Measurements from ENCODE around the gene ZNF665.
"Not testable (repeated sequence)": the region's sequence is repeated elsewhere in the genome, so short reads cannot be mapped to it uniquely, and the experiment has no call there.

Gene ZNF665

GRCh38 chr19:53192771-53193534 is at the start of gene ZNF665:
Gene ZNF665, minus strand, starts transcription at chr19:53193358. Its CDS starts 10,460 bp downstream, at chr19:53182898.
- DNase-seq, result peak; percentile 87 to 89

DNA sequence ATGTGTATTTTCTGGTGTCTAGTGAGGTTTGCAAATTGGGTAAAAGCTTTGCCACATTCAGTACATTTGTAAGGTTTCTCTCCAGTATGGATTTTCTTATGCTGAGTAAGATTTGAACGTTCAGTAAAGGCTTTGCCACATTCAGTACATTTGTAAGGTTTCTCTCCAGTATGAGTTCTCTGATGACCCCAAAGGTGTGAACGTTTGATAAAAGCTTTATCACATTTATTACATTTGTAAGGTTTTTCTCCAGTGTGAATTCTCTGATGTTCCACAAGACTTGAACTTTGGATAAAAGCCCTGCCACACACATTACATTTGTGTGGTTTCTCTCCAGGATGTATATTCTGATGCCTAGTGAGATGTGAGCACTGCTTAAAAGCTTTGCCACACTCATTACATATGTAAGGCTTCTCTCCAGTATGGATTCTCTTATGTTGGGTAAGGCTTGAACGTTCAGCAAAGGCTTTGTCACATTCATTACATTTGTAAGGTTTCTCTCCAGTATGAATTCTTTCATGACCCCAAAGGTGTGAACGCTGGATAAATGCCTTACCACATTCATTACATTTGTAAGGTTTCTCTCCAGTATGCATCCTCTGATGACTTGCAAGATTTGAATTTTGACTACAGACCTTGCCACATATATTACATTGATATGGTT is 44.1 kb upstream of the ZNF665 start:
- no peak for DNase-seq

DNA sequence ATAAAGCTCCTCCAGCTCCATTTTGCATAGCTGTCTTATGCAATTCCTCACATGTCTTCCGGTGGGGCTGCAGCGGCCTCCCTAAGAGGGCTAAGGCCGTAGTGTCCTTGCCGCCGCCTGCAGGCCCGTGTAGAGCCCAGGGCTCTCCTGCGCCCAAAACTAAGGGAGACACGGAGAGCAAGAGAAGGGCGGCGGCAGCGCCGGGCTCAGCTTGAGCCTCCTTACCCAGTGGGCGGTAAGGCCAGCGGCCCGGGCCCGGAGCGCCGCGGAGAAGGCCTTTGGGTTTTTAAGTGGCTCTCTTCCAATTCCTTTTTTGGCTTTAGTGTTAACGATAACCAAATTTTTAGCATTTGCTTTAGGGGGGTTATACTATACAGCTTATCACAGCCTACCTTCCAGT is 31.4 kb upstream of the ZNF665 start:
- DNase-seq, result no peak

- not testable (repeated sequence) for DNase-seq
Measured at GRCh38 chr19:53222716-53223115, 29.6 kb upstream of the ZNF665 start.

- no peak for DNase-seq
Measured at GRCh38 chr19:53212703-53213320, 19.7 kb upstream of the ZNF665 start.

DNA sequence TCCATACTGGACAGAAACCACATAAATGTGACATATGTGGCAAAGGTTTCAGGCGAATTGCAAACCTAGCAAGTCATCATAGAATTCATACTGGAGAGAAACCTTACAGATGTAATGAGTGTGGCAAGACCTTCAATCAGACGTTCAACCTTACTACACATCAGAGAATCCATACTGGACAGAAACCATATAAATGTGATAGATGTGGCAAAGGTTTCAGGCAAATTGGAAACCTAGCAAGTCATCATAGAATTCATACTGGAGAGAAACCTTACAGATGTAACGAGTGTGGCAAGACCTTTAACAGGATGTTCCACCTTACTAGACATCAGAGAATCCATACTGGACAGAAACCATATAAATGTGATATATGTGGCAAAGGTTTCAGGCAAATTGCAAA is 18.4 kb upstream of the ZNF665 start:
- not testable (repeated sequence) for DNase-seq

- DNase-seq, result peak; percentile 97
Measured at GRCh38 chr19:53196777-53197396, 3.7 kb upstream of the ZNF665 start.

DNA sequence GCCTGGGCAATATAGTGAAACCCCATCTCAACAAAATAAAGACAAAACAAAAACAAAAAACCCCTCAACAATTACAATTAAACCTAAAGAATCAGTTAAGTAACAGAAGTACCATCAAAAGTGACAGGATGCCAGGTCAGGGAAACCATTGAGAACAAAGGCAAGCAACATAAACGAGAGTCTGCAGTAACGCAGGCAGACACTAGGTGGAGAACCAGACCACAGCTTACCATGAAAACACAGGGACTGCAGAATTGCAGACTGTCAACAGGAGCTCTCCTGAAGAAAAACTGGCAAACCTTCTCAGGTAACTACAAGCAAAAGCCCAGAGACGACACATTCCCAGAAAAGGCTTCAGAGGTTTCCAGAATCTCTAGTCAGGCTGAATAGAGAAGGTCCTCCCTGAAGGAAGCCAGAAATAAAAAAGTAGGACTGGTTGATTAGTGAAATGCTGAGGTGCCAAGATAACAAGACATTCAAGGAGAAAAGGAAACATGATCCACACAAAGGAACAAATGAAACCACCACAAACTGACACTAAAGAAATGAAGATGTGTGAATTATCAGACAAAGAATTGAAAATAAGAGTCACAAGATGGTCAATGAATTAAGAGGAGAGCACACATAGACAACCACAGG is 2.2 kb upstream of the ZNF665 start:
- peak; percentile 82 to 87 for DNase-seq

- DNase-seq, result no peak
Measured at GRCh38 chr19:53193535-53194222, 521 bp upstream of the ZNF665 start.

- DNase-seq, result no peak
Measured at GRCh38 chr19:53190253-53190652, 2.9 kb downstream of the ZNF665 start.

GRCh38 chr19:53189691-53190198 is 3.4 kb downstream of the ZNF665 start:
- DNase-seq, result not testable (repeated sequence)

DNA sequence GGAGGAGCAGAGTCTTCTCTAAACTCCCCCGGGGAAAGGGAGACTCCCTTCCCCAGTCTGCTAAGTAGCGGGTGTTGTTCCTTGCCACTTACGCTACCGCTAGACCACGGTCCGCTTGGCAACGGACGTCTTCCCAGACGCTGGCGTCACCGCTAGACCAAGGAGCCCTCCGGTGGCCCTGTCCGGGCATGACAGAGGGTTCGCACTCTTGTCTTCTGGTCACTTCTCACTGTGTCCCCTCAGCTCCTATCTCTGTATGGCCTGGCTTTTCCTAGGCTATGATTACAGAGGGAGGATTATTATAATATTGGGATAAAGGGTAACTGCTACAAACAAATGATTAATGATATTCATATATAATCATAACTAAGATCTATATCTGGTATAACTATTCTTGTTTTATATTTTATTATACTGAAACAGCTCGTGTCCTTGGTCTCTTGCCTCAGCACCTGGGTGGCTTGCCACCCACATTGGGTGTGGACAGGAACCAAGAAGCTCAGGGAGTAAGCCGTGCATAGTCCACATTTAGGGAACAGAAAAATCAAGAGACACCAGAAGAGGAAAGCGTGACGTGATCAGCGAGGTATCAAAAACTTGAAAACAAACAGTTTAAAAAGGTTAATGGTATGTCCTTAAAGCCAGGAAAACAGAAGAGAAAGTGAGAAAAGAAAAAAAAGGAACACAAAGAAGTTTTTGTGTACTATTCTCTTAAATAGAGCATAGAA is 7.8 kb downstream of the ZNF665 start:
- DNase-seq, result peak in 1 of 2 donors; percentile 4

- no peak for DNase-seq
Measured at GRCh38 chr19:53183146-53183764, 9.9 kb downstream of the ZNF665 start.

- no peak for DNase-seq
Measured at GRCh38 chr19:53182202-53182601, 11.0 kb downstream of the ZNF665 start.

GRCh38 chr19:53177986-53178385 is 15.2 kb downstream of the ZNF665 start:
- DNase-seq, result no peak

GRCh38 chr19:53172889-53173288 is 20.3 kb downstream of the ZNF665 start:
- DNase-seq, result no peak

DNA sequence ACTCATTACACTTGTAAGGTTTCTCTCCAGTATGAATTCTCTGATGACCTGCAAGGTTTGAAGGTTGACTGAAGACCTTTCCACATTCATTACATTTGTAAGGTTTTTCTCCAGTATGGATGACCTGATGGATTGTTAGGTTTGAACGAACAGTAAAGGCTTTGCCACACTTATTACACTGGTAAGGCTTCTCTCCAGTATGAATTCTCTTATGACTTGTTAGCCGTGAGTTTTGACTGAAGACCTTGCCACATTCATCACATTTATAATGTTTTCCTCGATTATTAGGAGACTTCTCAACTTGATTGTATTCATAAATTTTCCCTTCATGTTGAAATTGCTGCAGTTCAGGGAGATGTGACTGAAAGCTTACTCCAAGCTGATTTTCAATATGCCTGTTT is 27.5 kb downstream of the ZNF665 start:
- no peak for DNase-seq

- no peak for DNase-seq
Measured at GRCh38 chr19:53161123-53161522, 32.0 kb downstream of the ZNF665 start.

DNA sequence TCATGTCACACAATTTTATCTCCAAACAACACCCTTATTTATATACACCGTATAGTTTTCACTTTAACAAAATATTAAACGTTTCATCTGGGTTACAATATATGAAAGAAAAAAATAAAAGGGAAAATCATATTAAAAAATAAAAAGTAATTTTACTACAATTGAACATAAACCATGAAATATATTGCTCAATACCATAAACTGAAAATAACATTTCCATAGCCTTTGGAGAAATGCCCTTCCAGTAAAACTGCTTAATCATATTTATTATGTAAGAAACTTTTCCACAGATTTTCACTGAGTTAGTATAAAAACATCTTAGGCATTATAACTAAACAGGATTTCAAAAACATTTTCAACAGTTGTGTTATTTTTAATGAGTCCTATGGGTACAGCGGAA is 32.8 kb downstream of the ZNF665 start:
- no peak for DNase-seq

DNA sequence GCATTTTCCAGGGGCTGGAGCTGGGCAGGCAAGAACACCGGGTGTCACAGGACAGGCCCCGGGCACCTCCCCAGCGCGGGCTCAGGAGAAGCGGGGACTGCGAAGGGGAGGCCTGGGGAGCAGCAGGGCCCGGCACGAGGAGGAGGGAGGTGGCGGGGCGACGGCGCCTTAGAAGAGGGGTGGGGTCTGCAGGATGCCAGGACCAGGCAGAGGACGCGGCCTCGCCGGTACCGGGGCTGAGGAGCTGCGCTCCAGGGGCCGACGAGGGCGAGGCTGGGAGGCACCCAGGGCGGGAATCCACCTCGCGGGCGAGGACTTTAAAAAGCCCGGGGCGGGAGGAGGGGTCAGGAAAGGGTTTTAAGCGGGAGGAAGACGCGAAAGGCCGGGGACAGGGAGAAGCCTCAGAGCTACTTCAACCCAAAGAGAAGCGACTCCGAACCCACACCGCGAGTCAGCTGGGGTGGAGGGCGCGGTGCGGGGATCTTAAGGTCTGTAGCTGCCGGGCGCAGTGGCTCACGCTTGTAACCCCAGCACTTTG is 35.0 kb downstream of the ZNF665 start:
- DNase-seq, result peak; percentile 20 to 34

DNA sequence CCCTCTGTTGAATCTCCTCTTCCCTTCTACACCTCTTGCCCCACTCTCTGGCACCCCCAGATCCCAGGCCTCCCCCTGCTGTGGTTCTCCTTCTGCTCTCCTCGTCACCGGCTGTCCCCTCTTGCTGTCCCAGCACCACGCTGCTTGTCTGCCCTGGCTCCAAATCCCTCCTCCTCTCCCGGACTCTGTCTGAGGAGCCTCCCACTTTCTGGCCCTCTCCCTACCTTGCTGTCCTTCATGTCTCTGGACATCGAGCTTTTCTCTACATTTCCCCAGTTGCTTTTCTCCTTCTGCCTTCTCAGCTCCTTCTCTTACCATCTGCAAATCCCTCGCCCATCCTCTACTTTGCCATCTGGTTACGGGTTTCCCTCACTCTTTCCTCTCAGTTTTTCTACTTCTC is 35.5 kb downstream of the ZNF665 start:
- DNase-seq, result no peak
